SU-DHL-6 (cell line): ENCODE data around the gene LRP1.
A peak's percentile ranks its signal among the peaks of the same experiment; 100 is the strongest.

ENCODE experiments used
- H2AFZ ChIP-seq: fragments of 200-600 bp; sonication (generic); 2 replicates; pipeline ENCODE4 v1.6.1; 2014; ENCODE audit warnings: low read depth, mild to moderate bottlenecking, moderate library complexity, mixed read lengths, antibody characterized with exemption, low read length; ENCODE audit not compliant: severe bottlenecking
- H3F3A ChIP-seq: fragments of 200-600 bp; shearing (Covaris generic); 2 replicates; pipeline ENCODE4 v1.6.0; 2016; ENCODE audit warnings: antibody characterized with exemption, mild to moderate bottlenecking; ENCODE audit not compliant: insufficient read depth
- H3K27ac ChIP-seq: fragments of 200-600 bp; sonication (generic); 2 replicates; pipeline ENCODE4 v1.5.1; 2016; ENCODE audit warnings: low read depth, mild to moderate bottlenecking, low read length, moderate library complexity, mixed read lengths
- H3K27me3 ChIP-seq: fragments of 200-600 bp; sonication (generic), shearing (Covaris generic); 2 replicates; pipeline ENCODE4 v1.6.0; 2014; ENCODE audit warnings: mild to moderate bottlenecking, low read length
- H3K36me3 ChIP-seq: fragments of 200-600 bp; sonication (generic); 2 replicates; pipeline ENCODE4 v1.6.1; 2014; ENCODE audit warnings: mild to moderate bottlenecking, low read length, mixed read lengths
- H3K4me2 ChIP-seq: fragments of 300-600, 200-600 bp; shearing (Covaris generic), sonication (generic); 2 replicates; pipeline ENCODE4 v1.6.0; 2014; ENCODE audit warnings: low read length, low read depth, mild to moderate bottlenecking; ENCODE audit not compliant: poor library complexity, severe bottlenecking
- H3K4me3 ChIP-seq: fragments of 200-600 bp; sonication (generic); 2 replicates; pipeline ENCODE4 v1.5.1; 2014; ENCODE audit warnings: antibody characterized with exemption, low read length, mild to moderate bottlenecking, mixed read lengths; ENCODE audit not compliant: insufficient read depth, poor library complexity, severe bottlenecking
- H3K79me2 ChIP-seq: fragments of 200-600 bp; sonication (generic); 2 replicates; pipeline ENCODE4 v1.6.1; 2014; ENCODE audit warnings: mild to moderate bottlenecking, low read length, moderate library complexity; ENCODE audit not compliant: insufficient read depth
- H3K9ac ChIP-seq: fragments of 200-600 bp; sonication (generic); 2 replicates; pipeline ENCODE4 v1.7.0; 2014; ENCODE audit warnings: mild to moderate bottlenecking, low read length
- H3K9me2 ChIP-seq: fragments of 200-600 bp; sonication (generic); replicated peaks from 2 replicates; pipeline ENCODE4 v1.6.1; 2014; ENCODE audit warnings: low read length; ENCODE audit not compliant: insufficient read depth
- H3K9me3 ChIP-seq: fragments of 200-600 bp; sonication (generic); 2 replicates; pipeline ENCODE4 v1.6.1; 2014; ENCODE audit warnings: low read length, mixed read lengths; ENCODE audit not compliant: insufficient read depth
- H4K20me1 ChIP-seq: fragments of 200-600 bp; sonication (generic); 2 replicates; pipeline ENCODE4 v1.6.1; 2014; ENCODE audit warnings: low read depth, mild to moderate bottlenecking, antibody characterized with exemption, low read length, moderate library complexity, mixed read lengths
- CTCF ChIP-seq: fragments of 200-600 bp; sonication (generic); IDR thresholded peaks from one replicate; pipeline ENCODE4 v1.5.1; 2017; ENCODE audit warnings: antibody characterized with exemption, mild to moderate bottlenecking, low read length, moderate library complexity; ENCODE audit not compliant: insufficient read depth, poor library complexity, severe bottlenecking
- EZH2phosphoT487 ChIP-seq: fragments of 200-600 bp; sonication (generic), shearing (Covaris generic); conservative IDR thresholded peaks from 2 replicates; pipeline ENCODE4 v1.6.1; 2018; ENCODE audit warnings: mild to moderate bottlenecking, antibody characterized with exemption, low read length, moderate library complexity, mixed read lengths

LRP1 gene

GRCh38 chr12:57080855-57081254, 47.4 kb upstream of the LRP1 start:
- peaks cover 2% of the 10 kb centered on the region; the same call in 1 of the 2 replicates for H3K36me3 ChIP-seq
- H3K9ac ChIP-seq = no peak overlapping the region
- H3K79me2 ChIP-seq = peaks cover 24% of the 10 kb centered on the region
- H3K4me3 ChIP-seq = no peak overlapping the region
- no peaks in the 10 kb centered on the region for H3K9me2 ChIP-seq
- H3K27ac ChIP-seq = no peak overlapping the region
- H4K20me1 ChIP-seq = no peaks in the 10 kb centered on the region
- H2AFZ ChIP-seq = no peak overlapping the region
- H3K27me3 ChIP-seq = no peaks in the 10 kb centered on the region
- H3K9me3 ChIP-seq = no peaks in the 10 kb centered on the region
- TF ChIP-seq EZH2phosphoT487 = no peak
- no peak for TF ChIP-seq CTCF
- H3F3A ChIP-seq = peaks cover 12% of the 10 kb centered on the region
- H3K4me2 ChIP-seq = no peak overlapping the region

- peak overlapping the region; percentile 91 for H3K27ac ChIP-seq
- H2AFZ ChIP-seq = peak overlapping the region; percentile 55
Measured at GRCh38 chr12:57085999-57086492, 42.2 kb upstream of the LRP1 start.

GRCh38 chr12:57086493-57087009, 41.7 kb upstream of the LRP1 start:
- TF ChIP-seq CTCF = peak; percentile 74
- no peak for TF ChIP-seq EZH2phosphoT487
- Histone ChIP-seq H3K27me3 (no peaks in the 10 kb centered on the region), H3K36me3 (no peaks in the 10 kb centered on the region), H3K4me2 (peak overlapping the region; percentile 95), H3K79me2 (peaks cover 9% of the 10 kb centered on the region; the same call in 1 of the 2 replicates), H3K4me3 (peak overlapping the region; percentile 63), H3K27ac (peak overlapping the region; percentile 91), H4K20me1 (no peaks in the 10 kb centered on the region), H3K9ac (peak overlapping the region; percentile 74), H3F3A (peaks cover 30% of the 10 kb centered on the region), H3K9me3 (no peaks in the 10 kb centered on the region), H3K9me2 (no peaks in the 10 kb centered on the region), H2AFZ (peak overlapping the region; percentile 55)

More at GRCh38 chr12:57085999-57086492, 42.2 kb upstream of the LRP1 start:
- Histone ChIP-seq H4K20me1 (no peaks in the 10 kb centered on the region), H3K4me3 (no peak overlapping the region), H3K9me3 (no peaks in the 10 kb centered on the region), H3K79me2 (peaks cover 9% of the 10 kb centered on the region; the same call in 1 of the 2 replicates), H3K27me3 (no peaks in the 10 kb centered on the region), H3K9ac (peak overlapping the region; percentile 74), H3K4me2 (peak overlapping the region; percentile 95), H3K9me2 (no peaks in the 10 kb centered on the region), H3K36me3 (no peaks in the 10 kb centered on the region), H3F3A (peaks cover 30% of the 10 kb centered on the region)
- TF ChIP-seq CTCF (no peak), EZH2phosphoT487 (no peak)
